ENCODE data around the gene YAP1.

DNA sequence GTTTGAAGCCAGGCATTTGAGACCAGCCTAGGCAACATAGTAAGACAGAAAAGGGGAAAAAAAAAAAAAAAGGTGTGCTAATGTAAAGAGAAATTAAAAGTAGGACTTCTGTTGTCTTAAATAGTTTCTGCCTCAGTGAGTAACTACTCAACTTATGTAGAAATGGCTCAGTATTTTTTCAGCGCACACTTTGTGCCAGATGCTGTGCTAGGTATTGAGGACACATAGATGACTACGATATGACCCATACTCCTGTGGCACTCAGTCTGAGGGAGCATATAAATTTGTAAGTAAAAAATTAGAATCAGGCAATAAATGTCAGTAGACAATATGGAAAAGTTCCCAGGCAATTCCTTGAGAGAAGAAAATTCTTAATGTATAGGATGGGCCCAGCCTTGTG is 93.9 kb downstream of the YAP1 start:
- no peak for TF ChIP-seq CTCF (IDR thresholded peaks at IDR 0.05; ENCODE audit: poor library complexity)
- no peak for TF ChIP-seq EZH2phosphoT487 (IDR thresholded peaks at IDR 0.05; ENCODE audit: low read depth, severe bottlenecking, unreplicated experiment)
- no peak for TF ChIP-seq EZH2 (IDR thresholded peaks at IDR 0.05; ENCODE audit: borderline replicate concordance)
